HG03045 (cell line): ENCODE measurements around the gene SLCO3A1.

ENCODE experiments used
- ATAC-seq: cut with Tn5 transposase; IDR thresholded peaks from one replicate; pipeline ENCODE4 v1.9.1; 2021; ENCODE audit warnings: mild to moderate bottlenecking, moderate library complexity; ENCODE audit not compliant: unreplicated experiment

The SLCO3A1 gene

DNA sequence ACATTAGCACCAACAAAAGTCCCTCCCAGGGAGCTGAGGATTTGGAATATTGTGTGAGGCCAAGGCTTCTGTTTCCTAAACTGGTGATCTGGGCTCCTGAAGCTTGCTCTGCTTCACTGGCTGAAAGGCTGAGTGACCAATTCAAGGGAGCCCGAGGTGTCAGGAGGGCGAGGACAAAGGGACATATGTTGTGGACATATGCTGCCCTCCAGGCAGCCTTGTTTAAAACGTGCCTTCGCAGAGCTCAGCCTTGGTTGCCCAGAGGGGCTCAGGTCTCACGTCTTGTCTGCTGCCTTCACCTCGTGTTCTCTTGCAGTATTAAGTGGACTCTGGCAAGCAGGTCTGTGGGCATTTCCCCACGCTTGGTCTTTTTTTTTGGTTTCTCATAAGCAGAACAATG, 7.0 kb downstream of the SLCO3A1 start:
- no peak for ATAC-seq

DNA sequence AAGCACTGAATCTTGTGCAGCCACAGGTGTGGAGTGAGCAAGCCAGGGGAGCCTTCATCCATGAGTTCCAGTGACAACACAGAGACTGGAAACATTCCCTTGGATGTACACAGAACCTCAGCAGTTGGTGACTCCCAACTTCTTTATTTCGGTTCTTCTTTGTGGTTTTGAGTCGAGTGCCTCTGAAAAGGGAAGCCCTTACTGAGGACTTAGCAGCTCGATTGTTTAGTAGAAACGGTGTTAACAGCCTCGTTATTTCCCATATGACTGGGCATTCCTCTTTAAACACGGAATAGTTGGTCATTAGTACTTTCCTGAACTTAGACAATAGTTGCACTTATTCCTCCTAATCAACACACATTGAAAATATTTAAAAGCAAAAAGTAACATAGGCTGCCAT, 7.7 kb downstream of the SLCO3A1 start:
- no peak for ATAC-seq

DNA sequence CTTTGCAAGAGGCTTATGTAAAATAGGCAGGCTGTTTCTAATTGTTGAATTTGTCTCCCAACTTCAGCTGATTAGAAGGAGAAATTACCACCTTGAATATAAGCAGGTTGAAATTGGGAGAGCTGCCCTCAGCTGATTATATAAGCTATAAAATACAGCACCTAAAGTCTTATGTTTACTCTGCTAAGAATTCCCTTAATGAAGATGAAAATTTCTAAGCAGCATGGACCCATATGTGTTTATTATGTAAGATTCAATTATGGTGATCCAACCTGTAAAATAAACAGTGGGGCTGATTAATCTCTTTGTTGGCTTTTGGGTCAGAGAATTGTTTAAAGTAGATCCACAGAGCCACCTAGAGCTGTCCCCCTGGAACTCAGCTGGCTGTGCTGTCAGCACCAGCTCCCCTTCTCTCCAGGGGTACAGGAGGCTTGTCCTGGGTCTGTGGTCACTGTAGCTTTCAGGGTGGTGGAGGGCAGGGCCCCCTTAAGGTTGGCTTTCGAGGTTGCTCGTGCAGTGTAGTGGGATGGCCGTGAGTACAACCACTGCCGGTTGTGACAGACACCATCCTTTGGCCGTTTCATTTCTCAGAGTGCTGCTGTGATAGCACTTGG, 9.5 kb downstream of the SLCO3A1 start:
- no peak for ATAC-seq

DNA sequence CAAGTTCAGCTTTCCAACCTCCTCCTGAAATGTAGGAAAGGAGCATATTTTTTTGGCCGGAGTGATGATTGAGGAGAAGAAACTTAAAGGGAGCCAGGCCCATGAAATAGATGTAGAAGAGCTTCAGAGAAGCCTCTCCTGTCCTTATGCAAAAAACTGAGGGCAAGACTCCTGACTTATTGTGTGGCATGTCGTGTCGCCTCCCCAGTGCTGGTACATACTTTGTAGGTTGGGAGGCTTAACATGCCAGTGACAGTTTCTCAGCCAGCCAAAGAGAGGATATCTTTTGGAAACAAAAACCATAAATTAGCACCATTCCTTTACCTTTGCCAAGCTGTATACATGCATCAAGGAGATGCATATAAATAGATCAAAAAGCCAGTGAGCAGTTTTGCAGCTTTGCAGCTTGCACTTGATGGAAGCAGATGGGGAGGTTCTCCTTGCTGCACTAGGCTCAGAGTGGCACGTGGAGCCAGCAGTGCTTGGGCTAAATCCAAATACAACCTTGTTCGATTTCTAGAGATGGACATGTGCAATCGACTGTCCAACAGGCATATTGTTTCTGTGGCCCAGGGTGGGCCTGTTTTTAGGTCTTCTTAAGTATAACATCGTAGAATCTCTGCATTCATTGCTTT, 10.2 kb downstream of the SLCO3A1 start:
- ATAC-seq: no peak

DNA sequence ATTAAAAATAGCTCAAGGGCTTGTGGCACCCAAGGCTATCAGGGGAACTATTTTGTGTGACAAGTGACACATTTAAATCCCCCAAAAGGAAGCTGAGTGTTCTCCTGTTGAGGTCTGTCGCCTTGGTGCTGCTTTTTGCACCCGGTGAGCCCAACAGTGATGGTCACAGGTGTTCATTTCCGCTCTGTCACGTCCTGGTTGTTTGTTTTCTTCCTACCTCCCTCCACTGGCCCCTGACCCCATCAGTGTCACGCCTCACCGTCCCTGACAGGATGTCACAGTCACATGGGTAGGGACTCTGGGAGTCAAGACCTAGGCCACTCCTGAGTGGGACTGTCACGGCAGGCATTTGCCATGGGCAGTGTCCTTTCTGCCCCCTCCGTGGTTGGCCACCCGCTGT, 11.2 kb downstream of the SLCO3A1 start:
- ATAC-seq: no peak

DNA sequence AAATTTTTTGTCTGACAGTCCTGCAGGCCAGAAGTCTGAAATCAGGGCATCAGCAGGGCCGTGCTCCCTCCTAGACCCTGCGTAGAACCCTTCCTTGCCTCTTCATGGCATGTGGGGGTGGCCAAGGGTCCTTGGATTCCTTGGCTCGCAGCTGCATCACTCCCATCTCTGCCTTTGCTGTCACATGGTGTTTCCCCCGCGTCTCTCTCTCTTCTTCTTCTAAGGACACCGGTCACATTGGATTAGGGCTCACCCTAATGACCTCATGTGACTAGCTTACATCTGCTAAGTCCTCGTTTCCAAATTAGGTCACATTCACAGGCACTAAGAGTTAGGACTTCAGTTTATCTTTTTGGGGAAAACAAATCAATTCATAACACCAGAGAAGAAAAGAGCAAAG, 12.0 kb downstream of the SLCO3A1 start:
- no peak for ATAC-seq

DNA sequence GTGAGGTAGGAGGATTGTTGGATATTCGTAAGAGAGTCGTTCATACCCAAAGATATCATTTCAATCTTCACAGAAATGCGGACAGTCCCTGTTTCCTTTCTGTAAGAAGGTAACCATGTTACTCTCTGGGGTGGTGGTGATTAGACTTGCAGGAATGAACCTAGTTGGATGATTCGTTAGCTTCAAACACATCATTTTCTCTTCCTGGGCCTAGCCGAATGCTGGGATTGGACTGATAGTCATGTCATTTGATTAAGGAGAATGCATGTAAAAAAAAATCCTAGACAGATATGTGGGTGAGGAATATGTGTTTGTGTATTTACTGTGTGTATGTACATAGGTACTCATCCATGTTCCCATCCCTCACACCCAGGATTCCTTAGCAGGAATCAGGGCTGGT, 12.4 kb downstream of the SLCO3A1 start:
- no peak for ATAC-seq

DNA sequence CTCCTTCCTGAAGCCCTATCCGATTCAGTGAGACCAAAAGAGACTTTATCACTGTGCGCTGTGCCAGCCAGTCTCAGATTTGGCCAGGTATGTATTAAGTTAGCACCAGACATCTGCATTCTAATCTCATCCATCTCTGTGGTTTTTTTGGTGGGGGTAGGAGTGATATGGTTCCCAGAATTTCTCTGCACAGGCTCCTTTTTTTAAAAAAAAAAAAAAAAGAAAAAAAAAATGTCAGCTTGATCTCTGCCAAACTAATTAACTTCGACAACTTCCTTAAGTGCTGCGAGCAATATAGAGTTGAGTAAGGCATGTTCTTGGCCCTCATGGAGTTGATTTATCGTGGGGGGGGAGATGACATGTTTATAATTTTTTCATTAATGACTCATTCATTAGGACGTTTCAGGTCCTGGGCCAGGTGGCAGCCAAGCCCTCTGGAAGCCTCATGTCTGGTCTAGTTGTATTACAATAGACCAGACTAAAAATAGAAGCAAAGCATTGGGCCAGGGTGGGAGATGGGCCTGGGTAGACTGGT, 12.9 kb downstream of the SLCO3A1 start:
- ATAC-seq: no peak

DNA sequence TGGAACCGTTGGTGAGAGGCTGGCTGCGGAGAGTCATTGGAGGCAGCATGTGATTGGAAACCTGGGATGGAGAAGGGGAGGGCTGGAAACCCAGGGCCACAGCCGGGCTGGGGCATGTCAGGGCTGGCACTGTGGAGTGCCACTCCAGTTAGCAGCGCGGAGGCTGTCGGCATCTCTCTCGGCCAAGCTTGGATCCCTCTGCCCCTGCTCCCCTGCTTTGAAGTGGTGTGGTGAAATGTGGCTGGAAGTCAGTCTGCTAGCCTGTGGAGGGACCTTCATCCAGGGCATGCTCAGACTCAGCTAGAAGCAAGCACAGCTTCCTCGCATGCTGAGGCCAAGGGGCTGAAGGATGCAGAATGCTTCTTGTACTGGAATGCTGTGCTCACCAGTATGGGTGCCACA, 13.5 kb downstream of the SLCO3A1 start:
- no peak for ATAC-seq

DNA sequence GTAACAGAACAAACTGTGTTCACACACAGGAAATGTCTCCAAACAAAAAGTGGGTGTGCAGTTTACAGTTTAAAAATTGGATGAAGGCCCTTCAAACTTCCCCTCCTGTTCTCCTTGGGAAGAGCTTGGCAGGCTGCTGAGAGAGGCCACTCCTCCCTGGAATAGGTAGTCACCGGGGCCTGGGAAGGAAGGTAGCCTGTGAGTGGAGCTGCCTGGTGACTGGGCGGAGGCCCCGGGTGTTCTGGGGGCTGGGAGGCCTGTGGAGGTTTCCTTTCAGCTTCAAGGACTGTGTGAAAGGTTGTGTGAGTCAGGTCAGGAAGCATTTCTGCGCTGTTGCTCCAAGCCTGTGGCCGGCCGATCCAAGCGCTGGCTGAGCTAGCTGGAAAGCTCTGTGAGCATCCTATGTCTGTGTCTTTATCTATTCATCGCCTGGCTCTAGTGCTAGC, 14.1 kb downstream of the SLCO3A1 start:
- no peak for ATAC-seq

DNA sequence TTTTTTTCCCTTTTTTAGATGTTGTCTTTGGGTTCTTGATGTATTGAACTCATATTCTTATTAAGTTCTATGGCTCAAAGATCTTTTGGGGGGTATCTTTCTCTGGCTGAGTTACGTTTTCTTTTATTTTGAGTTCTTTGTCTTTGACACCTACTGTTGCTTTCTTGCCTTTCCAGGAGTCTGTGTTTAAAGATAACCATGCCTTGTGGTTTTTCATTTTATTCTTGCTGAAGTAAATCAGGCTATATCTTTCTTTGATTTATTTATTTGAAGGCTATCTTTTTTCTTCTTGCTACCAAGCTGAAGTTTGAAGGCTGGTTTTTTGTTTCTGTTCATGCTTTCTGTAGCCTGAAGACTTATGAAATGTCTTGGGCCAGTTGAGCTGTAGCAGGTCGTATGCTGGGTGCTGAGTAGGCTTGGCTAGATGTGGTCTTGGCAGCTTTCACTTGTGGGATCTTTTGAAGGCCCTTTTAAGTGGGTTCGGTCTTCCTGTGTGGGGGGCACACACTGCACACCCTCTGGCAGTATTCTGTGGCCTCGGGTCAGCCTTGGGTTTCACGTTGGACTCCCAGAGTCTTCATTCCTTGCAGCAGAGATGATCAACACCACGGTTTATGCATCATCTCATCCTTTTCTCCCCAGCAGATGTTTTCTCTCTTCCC, 17.5 kb downstream of the SLCO3A1 start:
- ATAC-seq: no peak

DNA sequence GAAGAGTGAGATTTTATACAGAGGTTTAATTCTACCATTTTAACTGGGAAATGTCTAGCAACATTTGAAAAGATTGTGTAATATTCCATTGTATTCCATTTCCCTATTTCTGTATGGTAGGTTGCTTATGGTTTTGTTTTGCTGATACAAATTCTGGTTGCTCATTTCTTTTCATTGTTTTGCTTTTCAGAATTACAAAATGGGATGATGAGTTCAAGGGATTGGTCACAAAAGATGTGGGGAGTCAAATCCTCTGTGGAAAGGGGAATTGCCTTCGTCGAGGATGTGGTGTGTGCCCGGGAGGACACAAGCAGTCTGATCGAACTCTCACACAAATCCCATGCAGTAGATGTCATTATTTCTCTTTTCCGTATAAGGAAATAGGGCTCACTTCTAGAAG, 18.3 kb downstream of the SLCO3A1 start:
- no peak for ATAC-seq

DNA sequence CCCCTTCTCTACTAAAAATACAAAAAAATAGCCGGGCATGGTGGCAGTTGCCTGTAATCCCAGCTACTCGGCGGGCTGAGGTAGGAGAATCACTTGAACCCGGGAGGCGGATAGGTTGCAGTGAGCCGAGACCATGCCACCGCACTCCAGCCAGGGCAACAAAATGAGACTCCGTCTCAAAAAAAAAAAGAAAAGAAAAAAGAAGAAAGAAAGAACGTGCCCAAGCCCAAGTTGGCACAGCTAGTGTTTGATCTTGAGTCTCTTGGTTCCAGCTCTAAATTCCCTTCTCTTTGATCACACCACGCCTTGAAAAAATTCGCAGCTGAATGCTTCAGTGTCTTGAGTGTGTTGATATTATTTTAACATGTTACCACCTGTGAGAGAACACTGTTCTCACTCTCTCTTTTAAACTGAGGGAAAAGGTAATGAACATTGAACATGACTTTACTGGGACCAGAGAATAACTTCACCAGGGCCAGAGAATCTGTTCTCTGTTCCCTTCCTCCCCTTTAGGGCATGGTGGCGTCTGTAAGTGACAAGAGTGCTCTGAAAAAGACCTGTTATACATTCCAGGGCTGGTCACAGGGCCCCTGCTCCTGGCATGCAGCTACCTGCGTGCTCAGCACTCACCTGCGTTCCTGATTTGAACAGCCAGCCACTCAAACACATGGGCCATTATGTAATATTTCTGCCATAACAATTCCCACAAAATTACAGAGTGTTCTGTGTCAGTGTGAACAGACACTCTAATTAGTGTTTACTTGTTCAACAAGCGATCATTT, 19.0 kb downstream of the SLCO3A1 start:
- no peak for ATAC-seq

DNA sequence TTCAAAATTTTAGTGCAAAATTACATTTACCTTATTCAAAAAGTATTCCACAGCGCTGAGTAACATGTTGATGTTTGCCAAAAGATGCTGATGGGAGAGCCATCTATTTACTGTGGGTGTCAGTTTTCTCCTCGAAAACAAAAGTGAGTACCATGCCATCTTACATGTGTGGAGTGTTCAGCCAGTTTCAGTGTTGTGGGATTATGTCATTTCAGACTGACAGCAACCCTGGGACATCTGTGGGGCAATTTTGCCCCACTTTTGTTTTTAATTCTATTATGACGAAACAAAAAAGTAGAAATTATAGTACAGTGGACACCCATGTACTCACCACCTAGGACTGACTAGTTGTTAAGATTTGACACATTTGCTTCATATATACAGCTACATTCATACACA, 19.6 kb downstream of the SLCO3A1 start:
- no peak for ATAC-seq

DNA sequence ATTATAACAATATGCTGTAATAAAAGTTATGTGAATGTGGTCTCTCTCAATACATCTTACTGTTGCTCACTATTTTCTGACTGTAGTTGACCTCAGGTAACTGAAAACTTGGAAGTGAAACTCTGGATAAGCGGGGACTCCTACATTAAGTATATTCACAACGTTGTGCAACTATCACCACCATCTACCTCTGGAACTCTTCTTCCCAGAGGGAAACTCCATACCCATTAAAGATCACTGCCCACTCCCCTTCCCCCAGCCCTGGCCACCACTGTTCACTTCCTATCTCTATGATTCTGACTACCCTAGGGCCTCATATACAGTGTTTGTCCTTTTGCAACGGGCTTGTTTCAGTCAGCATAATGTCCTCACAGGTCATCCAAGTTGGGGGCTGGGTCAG, 20.7 kb downstream of the SLCO3A1 start:
- ATAC-seq: no peak

DNA sequence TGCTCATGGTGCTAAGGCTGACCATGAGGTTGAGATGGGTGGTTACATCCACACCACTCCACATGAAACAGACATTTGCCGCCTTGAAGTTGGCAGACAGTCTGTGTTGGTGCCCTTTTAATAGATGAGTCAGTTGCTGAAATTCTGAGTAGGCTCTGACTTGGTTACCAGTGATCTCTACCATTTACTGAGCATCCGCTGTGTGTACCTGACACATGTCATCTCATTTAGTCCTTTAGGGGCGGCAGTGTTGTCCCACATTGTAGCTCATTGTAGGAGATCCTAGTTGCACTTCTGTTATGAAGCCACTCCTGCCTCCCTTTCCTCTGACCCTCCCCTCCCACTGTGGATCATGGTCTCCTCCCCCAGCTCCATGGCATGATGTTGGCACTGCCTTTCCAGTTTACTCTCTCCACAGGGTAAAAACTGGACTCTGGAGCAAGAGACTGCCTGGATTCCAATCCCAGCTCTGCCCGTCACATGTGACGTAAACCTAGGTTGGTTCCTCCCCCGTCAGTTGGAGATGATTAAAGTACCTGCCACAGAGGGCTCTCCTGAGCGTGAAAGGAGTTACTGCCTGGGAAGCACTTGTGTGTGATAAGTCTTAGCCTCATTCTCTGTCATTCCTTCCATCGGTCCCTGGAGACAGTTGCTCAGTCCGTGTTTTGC, 21.6 kb downstream of the SLCO3A1 start:
- ATAC-seq: no peak

DNA sequence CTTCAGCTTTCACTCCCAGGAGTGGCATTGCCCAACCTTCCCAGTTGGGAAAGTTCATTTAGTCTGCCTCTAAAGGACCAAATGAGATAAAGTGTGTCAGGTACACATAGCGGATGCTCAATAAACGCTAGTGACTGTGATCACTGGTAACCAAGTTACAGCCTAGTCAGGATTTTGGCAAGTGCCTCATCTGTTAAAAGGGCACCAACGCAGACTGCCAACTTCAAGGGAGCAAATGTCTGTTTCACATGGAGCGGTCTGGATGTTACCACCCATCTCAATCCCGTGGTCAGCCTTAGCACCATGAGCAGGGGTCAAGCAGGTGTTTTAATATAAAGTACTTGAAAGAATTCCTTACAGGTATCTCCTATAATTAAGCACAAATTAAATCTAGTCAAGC, 22.7 kb downstream of the SLCO3A1 start:
- no peak for ATAC-seq

DNA sequence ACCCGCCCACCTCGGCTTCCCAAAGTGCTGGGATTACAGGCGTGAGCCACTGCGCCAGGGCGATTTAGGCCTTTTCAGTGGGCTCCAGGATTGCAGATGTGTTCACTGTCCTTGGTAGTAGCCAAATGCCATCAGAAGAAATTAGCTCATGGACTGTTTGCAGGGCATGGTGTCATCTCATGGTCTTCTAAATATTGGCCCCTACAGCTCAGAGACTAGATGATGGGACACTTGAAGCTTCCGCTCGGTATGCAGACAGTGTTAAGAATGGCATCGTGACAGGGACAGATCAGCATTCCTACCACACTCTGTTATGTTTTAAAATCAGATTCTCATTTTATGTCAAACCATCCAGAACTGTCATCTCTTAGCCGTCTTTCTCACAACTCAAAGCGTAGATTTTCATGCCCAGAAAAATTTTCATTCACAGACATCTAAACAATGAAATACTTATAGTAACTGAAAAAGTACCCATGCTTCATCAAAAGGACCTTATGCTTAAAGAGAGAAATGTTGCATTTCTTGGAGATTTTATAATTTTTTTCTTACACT, 24.9 kb downstream of the SLCO3A1 start:
- ATAC-seq: no peak

DNA sequence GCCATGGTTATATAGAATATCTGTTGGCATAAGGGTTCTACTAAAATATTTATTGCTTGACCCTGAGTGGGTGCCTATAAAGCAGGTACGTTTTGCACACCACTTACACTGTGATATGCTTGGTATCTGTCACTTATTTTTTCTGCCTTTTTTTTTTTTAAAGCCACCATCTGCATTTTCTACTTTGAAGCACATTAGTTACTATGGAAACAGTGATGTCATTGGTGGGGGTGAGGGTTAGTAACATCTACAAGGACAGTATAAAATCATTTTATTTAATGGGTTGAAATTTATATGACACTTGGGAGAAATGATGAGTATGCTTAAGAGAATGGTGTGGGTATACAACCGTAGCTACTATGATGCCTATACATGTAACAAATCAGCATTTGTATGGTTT, 25.6 kb downstream of the SLCO3A1 start:
- no peak for ATAC-seq

DNA sequence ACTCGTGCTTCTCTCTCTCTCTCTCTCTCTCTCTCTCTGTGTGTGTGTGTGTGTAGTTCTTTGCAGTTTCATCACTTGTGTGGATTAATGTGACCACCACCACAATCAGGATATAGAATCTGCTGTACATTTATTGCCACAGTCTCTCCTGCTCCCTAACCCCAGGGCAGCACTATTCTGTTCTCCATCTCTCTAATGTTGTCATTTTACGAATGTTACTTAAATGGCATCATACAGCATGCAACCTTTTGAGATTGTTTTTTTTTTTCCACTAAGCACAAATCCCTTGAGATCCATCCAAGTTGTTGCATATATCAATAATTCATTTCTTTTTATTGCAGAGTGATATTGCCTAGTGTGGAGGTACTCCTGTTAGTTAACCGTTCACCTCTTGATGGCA, 26.9 kb downstream of the SLCO3A1 start:
- no peak for ATAC-seq
